Adrenal gland (tissue), 12 donors: ENCODE results near the gene ULK3. TPM values are rescaled to one million over a fixed set of nuclear protein-coding genes. Genes with fewer than 3 reads are reported as not detected.

Source experiments
- DNase-seq, 7 donors: peaks; one replicate each; pipeline ENCODE4 v3.0.0-alpha.2; 2019 to 2020
- H3K27ac ChIP-seq, 5 donors: fragments of 200-600 bp; sonication (generic) in 4 of 5; 1 replicate in 3 of 5; 2 replicates in 2 of 5; pipeline versions ENCODE4 v1.5.1 to v1.8.0; 2016 to 2020; ENCODE audit warnings: mild to moderate bottlenecking in 1 of 5
- H3K27me3 ChIP-seq: fragments of 200-600 bp; 2 replicates; pipeline ENCODE4 v1.8.0; 2021
- H3K36me3 ChIP-seq, 2 donors: fragments of 200-600 bp; replicated peaks in 1 of 2; 1 replicate in 1 of 2; 2 replicates in 1 of 2; pipeline versions ENCODE4 v1.5.1 to v1.8.0; 2018 to 2022
- H3K4me1 ChIP-seq, 2 donors: fragments of 200-600 bp; replicated peaks in 1 of 2; 1 replicate in 1 of 2; 2 replicates in 1 of 2; pipeline versions ENCODE4 v1.5.1 to v1.8.0; 2018 to 2021
- H3K4me3 ChIP-seq, 4 donors: fragments of 200-600 bp; sonication (generic) in 3 of 4; one replicate each; pipeline ENCODE4 v1.5.1; 2016 to 2018
- H3K9me3 ChIP-seq, 3 donors: fragments of 200-600 bp; sonication (generic) in 1 of 3; replicated peaks in 1 of 3; 1 replicate in 2 of 3; 2 replicates in 1 of 3; pipeline versions ENCODE4 v1.5.1 to v1.8.0; 2016 to 2021
- CTCF ChIP-seq, 6 experiments: fragments of 450-650 bp in 4 of 6; fragments of 200-600 bp in 2 of 6; sonication (generic) in 1 of 6; IDR thresholded peaks; 1 replicate in 5 of 6; 2 replicates in 1 of 6; pipeline versions ENCODE4 v1.5.1 to v1.8.0; 2016 to 2021; ENCODE audit warnings: antibody characterized with exemption in 6 of 6, mild to moderate bottlenecking in 2 of 6, moderate library complexity in 1 of 6
- POLR2A ChIP-seq, 2 donors: fragments of 450-650 bp; IDR thresholded peaks; one replicate each; pipeline ENCODE4 v1.6.1; 2017; ENCODE audit warnings: antibody characterized with exemption in 2 of 2, mild to moderate bottlenecking in 2 of 2, moderate library complexity in 1 of 2
- WGBS, 4 donors: extraction: QIAGEN DNeasy Blood & Tissue Kit in 2 of 4; methylation state at CpG; one replicate each; pipeline versions ENCODE4 v1.1.5 to v1.1.7; 2013 to 2017; 5-methylcytosine and 5-hydroxymethylcytosine counted together
- intact Hi-C, 2 donors: fragments of 100-400 bp; cut with DNase I; formaldehyde crosslinking; loops; one replicate each; pipeline versions ENCODE4 v1.14.1 to v1.15.0; 2022 to 2023
- polyA plus RNA-seq, 3 donors: library from polyadenylated mRNA; stranded (reverse); fragments of 200-250 nt in 2 of 3; fragments of 350-450 nt in 1 of 3; fragmentation: Illumina TruSeq in 1 of 3; extraction: RNeasy Lipid Tissue Mini Kit (QIAGEN cat#74804) in 1 of 3; gene quantifications; one replicate each; pipeline ENCODE4 v1.2.3, GENCODE V29; 2013 to 2014
- total RNA-seq, 9 donors: library from RNA; depleted of rRNA in 4 of 9; stranded (reverse); fragments of >200 nt in 4 of 9; fragments of 120-200 nt in 1 of 9; fragmentation: NEBNext Ultra II Directional in 1 of 9; extraction: Animal tissue kit (Norgen Biotek cat#: 25700) in 1 of 9; gene quantifications; one replicate each; pipeline versions ENCODE4 v1.1.0 to v1.2.4, GENCODE V29; 2013 to 2023
- donor health status: healthy with polysubstance abuse.
- donor health status: Bipolar disorder and iron deficiency.
- donor health status: DM: yes; HTN: yes; CAD: no.
- donor health status: DM: no; HTN: no; CAD: no.
- donor health status: DM: no; HTN: no; CAD: no.
- donor health status: DM: yes; HTN: yes; CAD: no.

ULK3 gene
- total and polyA plus RNA-seq, 12 donors = 21.7 to 126 (median 52.5) TPM

DNA sequence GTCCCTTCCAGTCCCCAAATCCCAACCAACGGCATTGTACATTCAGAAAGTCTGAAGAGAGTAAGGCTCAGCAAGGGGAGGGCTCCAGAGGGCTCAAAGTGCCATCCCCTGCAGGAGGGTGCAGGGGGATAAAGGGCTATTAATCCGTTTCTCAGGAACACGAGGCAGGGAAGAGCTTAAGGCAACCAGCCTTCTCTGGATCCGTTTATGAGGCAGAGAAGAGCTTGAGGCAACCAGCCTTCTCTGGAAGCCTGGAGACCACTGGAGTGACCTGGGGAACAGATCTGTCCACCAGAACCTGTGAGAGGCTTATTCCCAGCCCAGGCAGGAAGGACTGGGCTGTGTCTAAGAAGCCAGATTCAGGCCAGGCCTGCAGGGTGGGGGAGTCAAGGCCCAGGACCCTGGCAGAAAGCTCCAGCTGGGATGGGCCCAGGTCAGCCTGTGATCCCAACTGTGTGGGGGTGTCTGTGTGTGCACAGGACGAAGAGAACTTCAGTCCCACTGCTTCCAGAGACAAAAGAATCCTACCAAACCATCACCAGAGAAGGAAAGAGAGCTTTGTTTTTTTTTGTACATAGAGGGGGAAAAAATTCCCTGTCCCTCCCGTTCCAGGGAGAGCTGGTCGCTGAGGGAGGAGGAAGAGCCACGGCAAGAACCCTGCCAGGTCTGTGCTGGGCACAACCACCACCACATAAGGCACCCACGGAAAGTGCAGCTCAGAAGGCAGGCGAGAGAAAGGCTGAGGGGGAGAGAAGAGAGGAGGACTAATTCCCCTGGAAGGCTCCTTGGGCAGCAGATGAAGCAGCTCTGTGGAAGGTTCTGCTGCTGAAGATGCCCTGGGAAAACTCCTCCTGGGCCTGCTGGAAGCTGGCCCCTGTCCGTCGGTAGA lies 1.6 kb upstream of the ULK3 start:
- H3K27ac ChIP-seq = peak overlapping the region in 2 of 5 donors; percentile 81
- TF ChIP-seq CTCF (IDR thresholded peaks at IDR 0.05) (no peak), POLR2A (IDR thresholded peaks at IDR 0.05) (no peak)
- peaks cover 0 to 40% of the 10 kb centered on the region in 2 donors for H3K36me3 ChIP-seq
- 84 to 88% (median 85%) methylated on average over 8 to 12 of the region's 12 CpGs for WGBS, 4 donors
- H3K4me3 ChIP-seq = no peak overlapping the region
- H3K4me1 ChIP-seq = peaks cover 25 to 33% of the 10 kb centered on the region in 2 donors
- H3K27me3 ChIP-seq = no peaks in the 10 kb centered on the region
- DNase-seq = no peak
- intact Hi-C loops = loop anchor here in 1 of 2 donors (10.0 kb wide), 1 partner anchor 50 kb away; the partner anchor contains the start of gene MPI
- no peaks in the 10 kb centered on the region for H3K9me3 ChIP-seq

- peak overlapping the region; percentile 81 to 96 (median 87) for H3K27ac ChIP-seq
- WGBS, 4 donors = 57 to 58% (median 58%) methylated on average over 6 to 12 of the region's 12 CpGs
- DNase-seq = peak in 2 of 7 donors; percentile 29 to 38
- H3K4me3 ChIP-seq = peak overlapping the region in 1 of 4 donors; percentile 80
- peaks cover 25 to 33% of the 10 kb centered on the region in 2 donors for H3K4me1 ChIP-seq
- peaks cover 0 to 33% of the 10 kb centered on the region in 2 donors for H3K36me3 ChIP-seq
- no peak for TF ChIP-seq CTCF (IDR thresholded peaks at IDR 0.05)
- TF ChIP-seq POLR2A (IDR thresholded peaks at IDR 0.05) = no peak
- H3K9me3 ChIP-seq = no peaks in the 10 kb centered on the region
- no peaks in the 10 kb centered on the region for H3K27me3 ChIP-seq
- intact Hi-C loops = loop anchor here in 1 of 2 donors (10.0 kb wide), 1 partner anchor 51 kb away; the partner anchor contains the start of gene MPI
These were observed 939 bp upstream of the ULK3 start for GRCh38 chr15:74843891-74844299.

DNA sequence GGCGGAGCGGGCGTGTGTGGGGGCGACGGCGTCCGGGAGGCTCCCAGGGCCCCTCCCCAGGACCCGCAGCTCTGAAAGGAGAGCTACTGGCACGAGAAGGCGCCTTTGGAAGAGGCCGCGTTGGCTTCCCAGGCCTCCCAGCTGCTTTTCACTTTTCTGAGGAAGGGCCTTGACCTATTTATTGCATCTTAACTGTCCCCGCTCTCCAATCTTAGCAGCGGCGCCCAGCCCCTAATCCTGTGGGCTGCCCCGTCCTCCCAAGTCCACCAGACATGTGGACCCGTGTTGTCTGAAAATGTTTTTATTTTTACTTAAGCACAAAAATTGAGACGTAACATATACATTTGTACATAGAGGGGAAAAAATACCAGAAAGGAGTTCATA lies 481 bp upstream of the ULK3 start:
- peaks cover 25 to 33% of the 10 kb centered on the region in 2 donors for H3K4me1 ChIP-seq
- H3K27ac ChIP-seq = peak overlapping the region; percentile 81 to 96 (median 87)
- H3K27me3 ChIP-seq = no peaks in the 10 kb centered on the region
- H3K9me3 ChIP-seq = no peaks in the 10 kb centered on the region
- H3K4me3 ChIP-seq = peak overlapping the region in 1 of 4 donors; percentile 80
- no peak for DNase-seq
- TF ChIP-seq CTCF (IDR thresholded peaks at IDR 0.05) (no peak), POLR2A (IDR thresholded peaks at IDR 0.05) (no peak)
- peaks cover 0 to 29% of the 10 kb centered on the region in 2 donors for H3K36me3 ChIP-seq
- 8 to 27% (median 10%) methylated on average over 6 to 18 of the region's 18 CpGs for WGBS, 4 donors
- intact Hi-C loops = loop anchor here in 1 of 2 donors (10.0 kb wide), 1 partner anchor 51 kb away; the partner anchor contains the start of gene MPI

DNA sequence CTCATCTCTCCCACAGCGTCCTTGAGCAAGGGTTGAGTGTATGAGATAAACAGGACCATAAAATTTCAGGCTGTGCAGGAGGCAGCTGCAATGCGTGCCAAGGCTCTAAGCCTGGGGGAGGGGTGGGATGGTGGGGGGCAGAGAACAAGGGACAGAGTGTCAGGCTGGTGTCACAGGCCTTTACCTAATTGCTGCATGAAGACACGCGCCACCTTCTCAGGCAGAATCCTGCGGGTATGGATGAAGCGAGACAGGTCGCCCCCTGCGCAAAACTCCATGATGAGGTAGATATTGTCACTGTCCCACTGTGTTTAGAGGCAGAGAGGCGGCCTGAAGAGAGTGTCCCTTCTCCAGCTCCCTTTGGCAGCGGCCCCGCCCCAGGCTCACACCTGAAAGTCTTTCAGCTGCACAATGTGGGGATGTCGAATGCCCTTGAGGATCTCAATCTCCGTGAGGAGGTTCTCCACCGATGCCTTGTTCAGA lies 1.0 kb downstream of the ULK3 start:
- intact Hi-C loops = loop anchor here in 1 of 2 donors (10.0 kb wide), 1 partner anchor 53 kb away; the partner anchor contains the start of gene MPI
- H3K36me3 ChIP-seq = peaks cover 0 to 21% of the 10 kb centered on the region in 2 donors
- no peak for DNase-seq
- no peaks in the 10 kb centered on the region for H3K27me3 ChIP-seq
- H3K27ac ChIP-seq = no peak overlapping the region
- H3K9me3 ChIP-seq = no peaks in the 10 kb centered on the region
- 60 to 70% (median 67%) methylated on average over 4 to 14 of the region's 14 CpGs for WGBS, 4 donors
- H3K4me3 ChIP-seq = peak overlapping the region in 2 of 4 donors; percentile 36 to 80
- TF ChIP-seq CTCF (IDR thresholded peaks at IDR 0.05) (no peak), POLR2A (IDR thresholded peaks at IDR 0.05) (no peak)
- peaks cover 18 to 29% of the 10 kb centered on the region in 2 donors for H3K4me1 ChIP-seq
